Suppressor macrophage treated with lipopolysaccharide for 1 hour (primary cell): ENCODE data around the gene SRMS.

Experiments
- DNase-seq, 3 donors: peaks; one replicate each; pipeline ENCODE4 v3.0.0-alpha.2; 2020 to 2022

SRMS gene

GRCh38 chr20:63551068-63551467 lies 3.5 kb upstream of the SRMS start:
- no peak for DNase-seq

DNA sequence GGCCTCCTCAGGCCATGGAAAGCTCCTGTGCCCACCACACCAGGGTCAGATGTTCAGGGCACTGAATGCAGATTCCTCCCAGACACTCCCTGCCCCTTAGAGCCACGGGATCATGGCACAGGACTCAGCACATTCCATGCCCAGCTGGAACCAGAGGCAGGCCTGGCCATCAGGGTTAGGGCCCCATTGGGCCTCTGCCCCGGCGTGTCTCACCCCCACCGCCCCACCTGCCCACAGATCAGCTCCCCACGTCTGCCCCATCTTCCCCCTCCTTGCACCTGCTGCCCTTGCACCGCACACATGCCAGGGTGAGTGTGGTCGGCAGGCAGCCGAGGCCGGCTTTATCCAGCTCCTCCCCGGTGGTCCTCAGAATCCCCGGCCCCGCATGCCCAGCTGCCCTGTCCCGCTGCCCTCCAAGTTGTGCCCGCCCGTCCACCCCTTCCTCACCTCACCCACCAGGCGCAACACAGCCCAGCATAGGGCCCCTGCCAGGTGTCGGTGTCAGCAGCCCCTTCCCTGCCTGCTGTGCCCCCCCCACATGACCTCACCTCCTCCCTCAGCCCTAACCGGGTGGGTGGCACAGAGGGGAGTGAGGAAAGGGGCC lies 2.2 kb upstream of the SRMS start:
- no peak for DNase-seq

DNA sequence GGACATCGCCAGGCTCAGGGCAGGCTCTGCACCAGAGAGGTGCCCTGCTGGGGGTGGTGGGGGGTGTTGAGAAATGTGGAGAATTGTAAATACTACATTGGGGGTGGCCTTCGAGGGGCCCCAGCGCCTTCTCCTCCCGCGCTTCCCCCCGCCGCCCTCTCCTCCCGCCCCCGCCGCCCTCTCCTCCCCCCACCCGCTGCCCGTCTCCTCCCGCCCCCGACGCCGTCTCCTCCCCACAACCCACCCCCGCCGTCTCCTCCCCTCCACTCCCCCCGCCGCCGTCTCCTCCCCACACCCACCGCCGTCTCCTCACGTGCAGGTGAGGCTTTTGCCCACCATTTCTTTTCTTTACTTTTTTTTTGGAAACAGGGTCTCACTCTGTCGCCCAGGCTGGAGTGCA lies 1.5 kb upstream of the SRMS start:
- DNase-seq, result no peak

DNA sequence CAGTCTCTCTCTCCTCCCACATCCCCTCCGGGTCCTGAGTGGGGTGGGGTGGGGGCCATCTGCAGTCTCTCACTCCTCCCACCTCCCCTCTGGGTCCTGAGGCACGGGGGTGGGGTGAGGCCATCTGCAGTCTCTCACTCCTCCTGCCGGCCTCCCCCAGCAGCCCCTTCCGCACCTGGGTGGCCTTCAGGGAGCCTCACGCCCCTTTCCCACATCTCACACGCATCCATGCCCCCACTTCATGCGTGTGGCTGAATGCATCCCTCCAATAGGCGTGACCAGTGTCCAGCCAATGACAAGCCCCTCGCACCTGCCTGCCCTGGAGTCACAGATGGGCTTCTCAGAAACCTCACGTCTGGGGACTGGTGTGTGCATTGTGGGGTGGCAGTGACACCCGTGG lies 993 bp upstream of the SRMS start:
- DNase-seq, result no peak

DNA sequence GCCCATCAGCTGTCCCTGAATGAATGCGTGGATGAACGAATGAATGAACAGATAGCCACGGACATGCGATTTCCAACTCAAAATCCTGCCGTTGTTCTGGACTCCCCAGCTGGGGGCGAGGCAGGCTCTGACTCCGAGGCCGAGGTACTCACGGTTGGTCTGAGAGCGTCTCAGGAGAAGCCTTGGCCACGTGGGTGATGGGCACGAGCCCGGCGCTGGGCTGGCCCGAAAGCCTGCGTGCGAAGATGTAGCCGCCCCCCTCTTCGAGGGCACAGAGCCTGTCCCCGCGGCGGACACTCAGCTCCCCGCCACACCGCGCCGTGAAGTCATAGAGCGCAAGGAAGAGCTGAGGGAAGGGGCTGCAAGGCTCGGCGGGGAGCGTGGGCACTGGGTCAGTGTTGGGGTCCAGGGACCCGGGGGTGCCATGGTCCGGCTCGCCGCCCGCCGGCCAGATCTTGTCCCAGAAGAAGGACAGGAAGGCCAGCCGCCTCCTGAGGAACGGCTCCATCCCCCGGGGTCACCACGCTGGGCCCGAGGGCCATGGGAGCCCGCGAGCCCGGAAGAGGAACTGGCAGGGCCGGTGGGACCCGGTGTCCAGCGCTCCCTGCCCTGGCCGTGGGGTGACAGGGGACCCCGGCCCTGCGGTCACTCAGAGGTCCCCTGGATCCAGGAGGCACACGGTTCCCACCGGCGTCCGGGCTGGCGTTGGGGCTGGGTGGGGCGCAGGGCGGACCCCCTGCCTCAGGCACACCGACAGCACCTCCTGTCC lies 409 bp downstream of the SRMS start:
- DNase-seq, result no peak

DNA sequence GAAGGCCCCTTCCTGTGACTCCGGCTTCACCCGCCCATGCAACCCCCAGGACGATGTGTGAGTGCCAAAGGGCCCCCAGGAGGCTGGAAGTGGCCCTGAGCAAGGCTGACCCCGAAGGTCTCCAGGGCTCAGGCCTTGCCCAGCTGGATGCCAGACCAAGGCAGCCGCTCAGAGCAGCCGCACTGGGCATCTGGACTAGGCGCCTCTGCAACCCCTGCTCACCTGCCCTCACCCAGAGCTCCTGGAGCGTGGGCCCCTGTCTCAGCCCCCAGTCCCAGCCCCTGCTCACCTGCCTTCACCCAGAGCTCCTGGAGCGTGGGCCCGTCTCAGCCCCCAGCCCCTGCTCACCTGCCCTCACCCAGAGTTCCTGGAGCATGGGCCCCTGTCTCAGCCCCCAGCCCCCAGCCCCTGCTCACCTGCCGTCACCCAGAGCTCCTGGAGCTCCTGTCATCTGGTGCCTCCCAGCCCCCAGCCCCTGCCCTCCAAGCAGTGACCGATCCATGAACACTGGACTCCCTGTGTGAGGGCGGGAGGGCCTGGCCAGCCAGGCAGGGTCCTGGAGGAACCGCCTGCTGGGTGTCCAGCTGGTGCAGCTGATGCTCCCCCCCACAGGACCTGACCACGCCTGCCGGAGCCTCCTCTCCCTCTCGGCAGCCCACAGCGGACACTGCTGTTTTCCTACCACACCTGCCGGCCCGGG lies 1.1 kb downstream of the SRMS start:
- DNase-seq, result no peak

- no peak for DNase-seq
Measured at GRCh38 chr20:63545814-63546213, 1.7 kb downstream of the SRMS start.

DNA sequence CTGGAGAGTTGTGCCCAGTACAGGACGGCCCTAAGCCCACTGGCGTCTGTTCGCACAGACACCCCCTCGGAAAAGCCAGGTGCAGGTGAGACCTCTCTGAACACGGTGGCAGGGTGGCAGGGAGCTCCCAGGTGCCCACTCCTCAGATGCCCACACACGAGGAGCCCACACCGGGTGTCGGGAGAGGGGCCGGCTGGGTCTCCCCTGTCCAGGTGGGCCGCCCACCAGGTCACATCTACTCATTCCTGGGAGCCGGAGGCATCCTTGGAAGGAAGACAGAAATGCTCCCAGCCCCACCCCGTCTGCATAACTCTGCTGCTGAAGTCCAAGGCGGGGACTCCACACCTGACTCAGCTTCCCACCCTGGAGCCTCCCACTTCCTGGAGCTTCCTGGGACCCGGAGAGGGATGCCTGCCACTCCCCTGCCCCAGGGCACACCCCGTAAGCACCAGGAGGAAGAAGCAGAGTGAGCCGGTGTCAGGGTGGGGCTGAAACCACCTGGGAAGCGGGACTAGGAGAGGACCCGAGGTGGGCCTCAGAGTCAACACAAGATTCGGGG lies 2.5 kb downstream of the SRMS start:
- no peak for DNase-seq

DNA sequence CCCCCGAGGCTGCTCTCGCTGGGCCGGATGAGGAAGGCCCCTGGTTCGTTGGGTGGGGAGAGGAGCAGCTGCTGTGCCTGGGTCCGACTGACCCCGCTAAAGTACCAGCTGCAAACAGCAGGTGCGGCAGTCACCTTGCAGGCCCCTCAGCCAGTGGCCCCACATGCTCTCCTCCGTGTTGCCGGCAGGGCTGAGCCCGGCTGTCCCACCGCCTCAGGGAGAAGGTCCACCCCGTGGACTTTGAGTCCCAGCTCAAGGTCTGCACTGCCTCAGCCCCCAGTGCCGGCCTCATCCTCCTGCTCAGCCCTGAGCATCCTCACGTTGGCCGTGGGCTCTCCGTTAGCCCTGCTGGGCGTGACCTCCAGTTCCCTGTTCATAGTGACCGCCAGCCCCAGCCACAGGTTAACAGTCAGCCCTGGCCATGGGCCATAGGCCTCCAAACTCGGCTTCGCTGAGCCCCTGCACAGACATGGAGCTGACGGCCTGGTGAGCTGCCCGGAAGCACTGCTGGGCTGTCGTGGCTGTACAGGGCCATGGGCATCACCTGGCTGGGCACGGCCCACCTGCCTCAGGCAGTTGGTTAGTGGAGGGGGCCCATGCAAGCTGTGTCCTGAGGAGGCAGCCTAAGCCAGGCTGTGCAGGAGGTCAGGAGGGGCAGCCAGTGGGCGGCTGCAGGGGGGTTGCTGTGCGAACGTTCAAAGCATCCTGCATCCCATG lies 3.1 kb downstream of the SRMS start:
- no peak for DNase-seq

DNA sequence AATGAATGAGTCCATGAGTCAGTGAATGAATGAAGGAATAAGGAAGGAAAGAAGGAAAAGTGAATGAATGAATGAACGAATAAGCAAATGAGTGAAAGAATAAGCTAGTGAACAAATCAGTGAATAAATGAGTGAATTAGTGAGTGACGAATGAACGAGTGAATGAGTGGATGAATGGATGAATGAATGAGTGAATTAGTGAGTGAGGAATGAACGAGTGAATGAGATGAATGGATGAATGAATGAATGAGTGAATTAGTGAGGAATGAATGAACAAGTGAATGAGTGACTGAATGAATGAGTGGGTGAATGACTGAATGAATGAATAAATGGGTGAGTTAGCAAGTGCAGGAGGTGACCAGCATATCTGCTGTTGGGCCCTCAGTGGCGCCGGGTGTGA lies 3.8 kb downstream of the SRMS start:
- no peak for DNase-seq

GRCh38 chr20:63543131-63543530 lies 4.4 kb downstream of the SRMS start:
- DNase-seq, result no peak

DNA sequence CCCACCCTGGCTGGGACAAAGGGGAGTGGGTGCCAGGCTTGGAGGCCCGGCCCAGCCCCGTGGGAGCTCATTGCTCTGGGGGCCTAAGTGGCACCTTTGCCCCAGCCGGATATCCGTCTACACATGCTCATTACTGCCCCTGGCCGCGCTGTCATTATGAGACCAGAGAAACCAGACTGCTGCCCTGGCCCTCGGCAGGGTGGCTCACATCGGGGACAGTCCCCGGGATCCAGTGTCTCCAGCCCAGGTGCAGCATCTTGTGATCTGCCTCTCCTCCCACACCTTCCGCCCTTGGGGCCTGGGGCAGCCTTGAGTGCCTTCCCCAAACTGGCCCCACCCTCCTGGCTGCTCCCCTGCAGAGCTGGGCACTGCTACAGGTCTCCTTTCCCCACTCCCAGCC lies 4.9 kb downstream of the SRMS start:
- no peak for DNase-seq

DNA sequence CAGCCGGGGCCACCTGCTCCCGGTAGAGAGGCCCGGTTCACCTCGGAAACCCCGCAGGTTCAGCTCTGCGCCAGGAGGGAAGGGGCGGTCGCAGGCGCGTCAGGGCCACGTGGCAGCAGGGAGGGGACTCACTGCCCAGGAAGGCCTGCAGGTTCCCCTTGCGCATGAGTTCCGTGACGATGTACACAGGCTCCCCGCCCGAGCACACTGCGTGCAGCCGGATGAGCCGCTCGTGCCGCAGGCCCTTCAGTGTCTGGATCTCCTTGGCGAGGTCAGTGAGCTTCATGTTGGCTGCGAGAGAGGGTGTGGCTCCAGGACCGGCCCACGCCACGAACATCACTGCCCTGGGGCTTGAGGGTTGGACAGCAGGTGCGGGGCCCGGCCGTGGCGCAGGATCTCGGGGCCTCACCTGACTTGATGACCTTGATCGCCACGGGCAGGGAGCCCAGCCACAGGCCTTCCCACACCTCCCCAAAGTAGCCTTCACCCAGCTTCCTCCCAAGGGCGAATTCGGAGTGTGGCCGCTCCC lies 5.5 kb downstream of the SRMS start:
- DNase-seq, result no peak

DNA sequence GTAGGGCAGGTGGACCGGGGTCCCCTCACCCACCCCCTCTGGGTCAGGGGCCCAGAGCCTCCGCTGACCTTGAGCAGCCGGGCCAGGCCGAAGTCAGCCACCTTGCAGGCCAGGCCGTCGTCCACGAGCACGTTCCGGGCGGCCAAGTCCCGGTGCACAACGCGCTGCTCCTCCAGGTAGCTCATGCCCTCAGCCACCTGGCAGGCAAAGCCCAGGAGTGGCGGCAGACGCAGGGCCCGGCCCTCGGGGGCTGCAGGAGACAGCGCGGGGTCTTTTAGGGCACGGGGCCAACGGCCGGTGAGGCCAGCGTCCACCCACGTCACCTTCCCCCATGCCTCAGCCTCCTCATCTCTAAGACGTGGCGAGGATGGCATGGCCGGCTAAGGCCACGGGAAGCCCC lies 6.2 kb downstream of the SRMS start:
- DNase-seq, result no peak

- DNase-seq, result peak; percentile 63 to 72 (median 71)
Measured at GRCh38 chr20:63540417-63541186, 6.9 kb downstream of the SRMS start.

DNA sequence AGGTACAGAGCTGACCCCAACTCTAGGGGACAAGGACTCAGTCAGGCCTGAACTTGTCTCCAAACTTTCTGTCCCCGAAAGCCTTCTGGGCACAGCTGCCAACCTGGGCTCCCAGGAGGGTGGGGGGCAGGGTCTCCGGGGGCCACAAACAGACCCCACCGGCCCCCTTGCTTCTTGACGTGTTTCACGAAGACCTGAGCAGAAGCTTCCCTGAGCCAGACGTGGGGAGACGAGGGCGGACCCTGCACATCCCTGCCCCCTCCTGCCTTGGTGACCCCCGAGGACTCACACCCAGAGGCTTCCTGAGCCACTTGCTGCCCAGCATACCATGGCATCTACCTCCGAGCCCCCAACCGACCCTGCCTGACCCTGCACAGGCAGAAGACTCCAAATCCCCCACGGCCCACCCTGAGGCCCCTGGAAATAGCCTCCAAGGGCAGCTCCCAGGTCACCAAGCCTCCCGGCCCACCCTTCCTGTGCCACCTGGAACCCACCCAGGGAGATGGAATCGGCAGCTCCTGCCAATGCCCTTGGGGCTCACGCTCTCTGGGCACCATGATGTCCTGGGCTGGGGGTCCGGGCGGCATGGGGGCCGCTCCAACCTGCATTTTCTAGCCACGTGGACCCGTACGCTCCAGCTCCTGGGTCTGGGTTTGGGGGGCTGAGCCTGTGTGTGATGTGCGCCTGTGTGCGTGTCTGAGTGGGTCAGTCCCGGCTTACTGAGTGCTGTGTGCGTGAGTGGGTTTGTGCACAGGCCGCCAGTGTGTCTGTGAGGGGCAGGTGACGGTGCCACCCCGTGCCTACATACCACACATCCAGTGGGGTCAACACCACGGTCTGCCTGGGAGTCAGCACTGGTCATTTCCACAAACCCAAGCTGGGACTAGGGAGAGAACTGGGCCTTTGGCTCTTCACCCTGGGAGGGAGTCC lies 7.8 kb downstream of the SRMS start:
- no peak for DNase-seq

- DNase-seq, result no peak
Measured at GRCh38 chr20:63539092-63539430, 8.5 kb downstream of the SRMS start.

GRCh38 chr20:63538204-63539091 lies 9.1 kb downstream of the SRMS start:
- DNase-seq, result peak; percentile 76 to 87 (median 81)

- peak; percentile 98 to 99 (median 98) for DNase-seq
Measured at GRCh38 chr20:63537525-63538203, 9.9 kb downstream of the SRMS start.
